HFFc6 (cell line): ENCODE data around the gene EXOC1. TPM values are rescaled to one million over a fixed set of nuclear protein-coding genes. Genes with fewer than 3 reads are reported as not detected.

Experiments
- DNase-seq: peaks from one replicate; pipeline ENCODE4 v3.0.0-alpha.2; 2018
- H3K27ac Mint-ChIP-seq: 2 replicates; pipeline ENCODE4 v1.8.0; 2020; ENCODE audit warnings: mild to moderate bottlenecking, mixed read lengths
- H3K27me3 Mint-ChIP-seq: 2 replicates; pipeline ENCODE4 v1.8.0; 2021; ENCODE audit warnings: mild to moderate bottlenecking, moderate library complexity, mixed read lengths; ENCODE audit not compliant: insufficient read depth
- H3K36me3 Mint-ChIP-seq: 2 replicates; pipeline ENCODE4 v1.8.0; 2021; ENCODE audit warnings: low read depth, mixed read lengths
- H3K4me1 Mint-ChIP-seq: 2 replicates; pipeline ENCODE4 v1.8.0; 2020; ENCODE audit warnings: low read depth, mixed read lengths
- H3K4me3 Mint-ChIP-seq: 2 replicates; pipeline ENCODE4 v1.8.0; 2020; ENCODE audit warnings: mild to moderate bottlenecking, moderate library complexity, mixed read lengths
- H3K9me3 Mint-ChIP-seq: 2 replicates; pipeline ENCODE4 v1.8.0; 2020; ENCODE audit warnings: mild to moderate bottlenecking, mixed read lengths
- CTCF ChIP-seq: fragments of 200-600 bp; sonication (generic); IDR thresholded peaks from 2 replicates; pipeline ENCODE4 v1.5.0; 2021; ENCODE audit warnings: antibody characterized with exemption, mild to moderate bottlenecking
- total RNA-seq, 6 experiments: library from RNA; stranded (reverse); fragmentation: NEBNext Ultra II Directional; extraction: Animal tissue kit (Norgen Biotek cat#: 25700); gene quantifications; 2 replicates in 1 of 6; 3 replicates in 5 of 6; pipeline ENCODE4 v1.2.3, GENCODE V29; 2021

Gene EXOC1
- total RNA-seq, 6 experiments from 2014 or later: 28.8 to 32.6 (median 31.4) TPM

DNA sequence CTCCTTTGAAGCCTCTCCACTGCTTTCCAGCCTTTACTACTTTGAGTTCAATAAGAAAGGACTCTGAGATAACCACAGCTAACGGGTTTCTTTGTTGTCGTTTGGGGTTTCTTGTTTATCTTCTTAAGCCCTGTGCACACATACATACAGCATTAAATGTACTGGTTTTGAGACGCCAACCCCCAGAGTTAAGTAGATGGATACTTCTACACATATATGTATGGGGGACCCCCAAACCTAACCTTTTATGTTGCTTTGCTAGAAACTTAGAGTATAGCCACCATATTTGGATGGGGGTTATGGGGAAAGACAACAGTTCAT lies 96.0 kb downstream of the EXOC1 start:
- no peak for DNase-seq
- peaks cover 4% of the 10 kb centered on the region; the same call in 1 of the 2 replicates for H3K36me3 Mint-ChIP-seq
- peak overlapping the region; percentile 91 for H3K4me3 Mint-ChIP-seq
- H3K27me3 Mint-ChIP-seq: no peaks in the 10 kb centered on the region
- TF ChIP-seq CTCF: no peak
- H3K9me3 Mint-ChIP-seq: no peaks in the 10 kb centered on the region
- H3K27ac Mint-ChIP-seq: peak overlapping the region; percentile 97
- H3K4me1 Mint-ChIP-seq: peaks cover 44% of the 10 kb centered on the region

- TF ChIP-seq CTCF: no peak
- no peak for DNase-seq
- no peak overlapping the region; the same call in 1 of the 2 replicates for H3K4me3 Mint-ChIP-seq
- peaks cover 11% of the 10 kb centered on the region for H3K36me3 Mint-ChIP-seq
- H3K4me1 Mint-ChIP-seq: peaks cover 42% of the 10 kb centered on the region
- no peaks in the 10 kb centered on the region for H3K9me3 Mint-ChIP-seq
- H3K27me3 Mint-ChIP-seq: no peaks in the 10 kb centered on the region; the same call in 1 of the 2 replicates
- H3K27ac Mint-ChIP-seq: no peak overlapping the region
These were observed 97.9 kb downstream of the EXOC1 start for GRCh38 chr4:55951191-55951922.

Other genes starting within 250 kb of the EXOC1 start
- gene NMU, start 217.3 kb upstream of the EXOC1 start, total RNA-seq: not detected
- not detected for gene EXOC1L, start 33.9 kb upstream of the EXOC1 start, total RNA-seq
- 1 to 10 TPM; 4.3 to 7.0 (median 6.3) TPM for gene CEP135, start 95.3 kb downstream of the EXOC1 start, total RNA-seq